Activated T-cell treated with anti-CD3 and anti-CD28 coated beads, Interleukin-2, amount 50 U/mL, for 72 hours (primary cell): Measurements from ENCODE around the gene ZNF330. TPM values are rescaled to one million over a fixed set of nuclear protein-coding genes. Genes with fewer than 3 reads are reported as not detected.

ENCODE experiments used
- ATAC-seq, 2 donors: fragments of 150-1000 bp; cut with Tn5 transposase; replicated peaks in 1 of 2; 2 replicates each; pipeline ENCODE4 v1.10.0; 2021; ENCODE audit warnings: moderate library complexity in 2 of 2, mild to moderate bottlenecking in 1 of 2
- DNase-seq, 2 donors: peaks; one replicate each; pipeline ENCODE4 v3.0.0; 2021 to 2022; ENCODE audit warnings: mixed read lengths in 1 of 2
- H3K27ac Mint-ChIP-seq: one replicate; pipeline ENCODE4 v1.8.0; 2022; ENCODE audit warnings: mild to moderate bottlenecking, moderate library complexity, mixed read lengths
- H3K27me3 Mint-ChIP-seq: one replicate; pipeline ENCODE4 v1.8.0; 2022; ENCODE audit warnings: low read depth, mixed read lengths
- H3K36me3 Mint-ChIP-seq, 2 donors: one replicate each; pipeline ENCODE4 v1.8.0; 2022; ENCODE audit warnings: mixed read lengths in 2 of 2, mild to moderate bottlenecking in 1 of 2; ENCODE audit not compliant: insufficient read depth in 2 of 2
- H3K4me1 Mint-ChIP-seq: one replicate; pipeline ENCODE4 v1.8.0; 2022; ENCODE audit warnings: low read depth, mixed read lengths
- H3K4me3 Mint-ChIP-seq, 2 donors: one replicate each; pipeline ENCODE4 v1.8.0; 2022; ENCODE audit warnings: mild to moderate bottlenecking in 2 of 2, mixed read lengths in 2 of 2, moderate library complexity in 2 of 2
- H3K9me3 Mint-ChIP-seq, 2 donors: one replicate each; pipeline ENCODE4 v1.8.0; 2022; ENCODE audit warnings: mixed read lengths in 2 of 2
- total RNA-seq, 2 donors: library from RNA; stranded (reverse); gene quantifications; one replicate each; pipeline ENCODE4 v1.2.3, GENCODE V29; 2022

The ZNF330 gene
- total RNA-seq, 2 donors from 2014 or later: 47.3 to 62.8 TPM

DNA sequence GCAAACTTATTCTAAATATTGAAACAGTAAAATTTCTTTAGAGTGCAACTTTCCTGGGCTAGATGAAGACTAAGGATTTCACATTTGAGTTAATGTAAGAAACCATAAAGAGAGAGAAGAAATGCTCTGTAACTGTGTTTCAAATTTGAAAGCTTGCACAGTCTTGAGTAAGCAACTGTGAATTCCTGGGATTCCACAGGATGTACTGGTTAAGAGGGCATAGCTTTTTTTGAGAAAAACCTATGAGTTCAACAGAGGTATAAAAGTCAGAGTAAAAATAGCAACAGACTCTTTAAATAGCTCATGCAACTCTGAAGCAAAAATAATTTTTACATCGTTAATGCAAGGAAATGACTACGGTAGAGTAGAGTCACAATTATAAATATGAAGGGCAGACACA, 25.5 kb downstream of the ZNF330 start:
- Mint-ChIP-seq H3K4me3 (peak overlapping the region in 1 of 2 donors; percentile 6), H3K9me3 (no peaks in the 10 kb centered on the region), H3K36me3 (no peaks in the 10 kb centered on the region), H3K27ac (no peak overlapping the region), H3K27me3 (no peaks in the 10 kb centered on the region), H3K4me1 (no peaks in the 10 kb centered on the region)
- ATAC-seq: peak in 1 of 2 donors; percentile 33
- no peak for DNase-seq

DNA sequence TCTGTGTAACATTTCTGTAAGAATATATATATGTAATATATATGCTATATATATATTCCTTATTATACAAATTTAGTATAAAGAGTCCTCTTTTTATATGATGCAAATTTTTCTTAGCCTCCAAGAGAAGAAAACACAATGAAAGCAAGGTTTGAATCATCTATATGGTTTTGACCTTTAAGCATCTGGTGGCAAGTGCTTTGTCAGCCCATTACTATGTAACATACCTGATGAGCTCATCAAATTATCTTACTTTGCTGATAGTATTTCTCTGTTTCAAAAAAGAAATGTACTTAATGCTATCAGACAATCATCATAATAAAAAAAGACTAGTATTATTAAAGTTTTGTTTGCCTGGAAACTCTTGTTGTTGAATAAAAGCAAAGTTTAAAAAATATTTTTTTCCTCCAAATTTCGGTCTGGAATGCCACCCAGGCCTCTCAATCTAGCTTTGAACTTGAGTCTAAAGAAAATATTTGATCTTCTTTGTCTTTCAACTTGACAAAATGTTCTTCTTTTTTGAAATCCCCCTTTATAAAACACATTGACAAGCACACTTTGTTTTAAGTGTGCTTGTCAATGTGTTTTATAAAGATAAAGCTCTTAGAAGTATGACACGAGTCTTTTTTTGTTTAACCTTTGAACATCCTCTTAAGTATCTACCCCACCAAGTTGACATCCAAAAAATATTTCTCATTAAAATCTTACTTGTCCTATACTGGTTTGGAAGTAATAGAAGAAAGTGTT, 26.2 kb downstream of the ZNF330 start:
- Mint-ChIP-seq H3K4me1 (no peaks in the 10 kb centered on the region), H3K9me3 (no peaks in the 10 kb centered on the region), H3K27me3 (no peaks in the 10 kb centered on the region), H3K27ac (no peak overlapping the region), H3K36me3 (no peaks in the 10 kb centered on the region), H3K4me3 (no peak overlapping the region)
- no peak for DNase-seq
- peak in 1 of 2 donors; percentile 49 for ATAC-seq

GRCh38 chr4:141247430-141247780, 26.7 kb downstream of the ZNF330 start:
- H3K36me3 Mint-ChIP-seq: no peaks in the 10 kb centered on the region
- ATAC-seq (no peak), DNase-seq (no peak)
- no peaks in the 10 kb centered on the region for H3K27me3 Mint-ChIP-seq
- H3K4me1 Mint-ChIP-seq: no peaks in the 10 kb centered on the region
- no peak overlapping the region for H3K27ac Mint-ChIP-seq
- H3K9me3 Mint-ChIP-seq: no peaks in the 10 kb centered on the region
- H3K4me3 Mint-ChIP-seq: no peak overlapping the region

DNA sequence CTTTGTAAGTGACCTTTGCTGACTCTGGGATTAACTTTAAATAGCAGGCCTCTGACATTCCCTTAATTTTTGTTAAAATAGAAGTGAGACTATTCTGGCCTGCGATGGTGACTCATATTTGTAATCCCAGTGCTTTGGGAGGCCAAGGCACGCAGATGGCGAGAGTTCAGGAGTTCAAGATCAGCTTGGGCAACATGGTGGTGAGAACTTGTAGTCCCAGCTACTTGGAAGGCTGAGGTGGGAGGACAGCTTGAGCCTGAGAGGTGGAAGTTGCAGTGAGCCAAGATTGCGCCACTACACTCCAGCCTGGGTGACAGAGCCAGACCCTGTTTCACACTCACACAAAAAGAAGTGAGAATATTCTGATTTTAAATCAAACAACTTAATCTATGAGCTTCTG, 27.3 kb downstream of the ZNF330 start:
- Mint-ChIP-seq H3K4me3 (no peak overlapping the region), H3K27ac (no peak overlapping the region), H3K9me3 (no peaks in the 10 kb centered on the region), H3K27me3 (no peaks in the 10 kb centered on the region), H3K36me3 (no peaks in the 10 kb centered on the region), H3K4me1 (no peaks in the 10 kb centered on the region)
- no peak for DNase-seq
- ATAC-seq: no peak

GRCh38 chr4:141248486-141248885, 27.8 kb downstream of the ZNF330 start:
- no peak for DNase-seq
- H3K4me1 Mint-ChIP-seq: no peaks in the 10 kb centered on the region
- no peaks in the 10 kb centered on the region for H3K27me3 Mint-ChIP-seq
- H3K9me3 Mint-ChIP-seq: no peaks in the 10 kb centered on the region
- no peak for ATAC-seq
- H3K27ac Mint-ChIP-seq: no peak overlapping the region
- no peak overlapping the region for H3K4me3 Mint-ChIP-seq
- no peaks in the 10 kb centered on the region for H3K36me3 Mint-ChIP-seq

DNA sequence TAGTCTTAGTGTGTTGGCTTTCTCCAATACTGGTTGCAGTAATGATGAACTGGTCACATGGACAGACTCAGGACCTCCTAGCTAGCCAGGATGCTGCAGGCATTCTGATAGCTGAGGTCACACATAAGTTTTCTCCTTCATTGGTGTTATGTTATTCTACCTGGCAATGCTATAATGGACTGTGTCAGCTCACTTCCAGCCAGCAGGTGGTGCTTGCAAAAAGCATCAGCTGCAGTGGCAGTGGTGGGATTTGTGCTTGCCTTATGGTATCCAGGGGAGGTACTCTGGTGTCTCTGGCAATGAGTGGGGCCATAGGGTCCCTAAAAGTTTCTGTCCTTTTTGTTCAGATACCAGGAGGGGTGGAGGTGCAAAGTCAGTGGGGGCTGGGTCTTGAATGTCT, 33.6 kb downstream of the ZNF330 start:
- ATAC-seq: no peak
- Mint-ChIP-seq H3K4me1 (no peaks in the 10 kb centered on the region), H3K27me3 (peaks cover 19% of the 10 kb centered on the region)

DNA sequence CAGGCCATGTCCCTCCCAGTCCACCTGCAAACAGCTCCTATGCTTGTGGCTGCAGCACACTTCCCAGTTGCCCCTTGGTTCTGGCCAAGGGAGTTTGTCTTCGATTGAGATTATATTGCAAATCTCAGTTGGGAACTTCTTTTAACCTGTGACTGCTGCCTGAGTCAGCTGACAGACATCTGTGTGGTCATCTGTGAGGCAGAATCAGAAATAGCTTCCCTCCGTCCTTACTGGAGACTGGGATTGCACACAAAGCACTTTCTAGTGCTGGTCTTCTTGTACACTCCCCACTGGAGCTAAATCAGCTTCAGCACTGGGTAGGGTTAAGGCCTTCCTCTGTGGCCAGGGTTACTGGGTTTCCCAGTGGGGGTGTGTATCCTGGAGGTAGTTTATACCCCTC, 34.3 kb downstream of the ZNF330 start:
- DNase-seq (no peak), ATAC-seq (no peak)
- Mint-ChIP-seq H3K27me3 (peaks cover 19% of the 10 kb centered on the region), H3K9me3 (no peaks in the 10 kb centered on the region), H3K4me1 (no peaks in the 10 kb centered on the region), H3K27ac (no peak overlapping the region), H3K36me3 (no peaks in the 10 kb centered on the region), H3K4me3 (no peak overlapping the region)

More for the DNA sequence above, 33.6 kb downstream of the ZNF330 start:
- Mint-ChIP-seq H3K27ac (no peak overlapping the region), H3K9me3 (no peaks in the 10 kb centered on the region), H3K4me3 (no peak overlapping the region), H3K36me3 (no peaks in the 10 kb centered on the region)
- no peak for DNase-seq

- ATAC-seq: no peak
- no peak overlapping the region for H3K27ac Mint-ChIP-seq
- no peak for DNase-seq
- H3K27me3 Mint-ChIP-seq: peaks cover 19% of the 10 kb centered on the region
- H3K4me3 Mint-ChIP-seq: no peak overlapping the region
- no peaks in the 10 kb centered on the region for H3K4me1 Mint-ChIP-seq
- H3K36me3 Mint-ChIP-seq: no peaks in the 10 kb centered on the region
- H3K9me3 Mint-ChIP-seq: peaks cover 0 to 1% of the 10 kb centered on the region in 2 donors
These were observed 37.9 kb downstream of the ZNF330 start for GRCh38 chr4:141258558-141258957.

- H3K27me3 Mint-ChIP-seq: no peaks in the 10 kb centered on the region
These were observed 55.1 kb downstream of the ZNF330 start for GRCh38 chr4:141275834-141276233.

DNA sequence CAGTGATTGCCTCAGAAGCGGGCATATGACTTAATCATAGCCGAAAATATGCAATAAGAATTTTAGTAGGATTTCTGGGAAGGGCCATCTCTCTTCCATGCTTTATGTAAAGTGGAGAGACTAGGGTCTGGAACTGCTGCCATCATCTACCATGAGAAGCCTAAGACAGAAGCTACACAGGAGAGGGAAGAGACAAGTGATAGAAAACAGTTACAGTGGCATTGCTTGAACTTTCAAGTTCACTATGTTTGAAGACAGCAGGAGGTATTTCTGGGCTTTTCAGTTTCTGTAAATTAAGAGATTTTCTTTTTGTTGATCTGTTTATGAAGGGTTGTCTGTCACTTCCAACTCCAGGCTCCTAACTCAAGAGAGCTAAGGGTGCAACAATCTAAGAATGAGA, 62.5 kb downstream of the ZNF330 start:
- Mint-ChIP-seq H3K36me3 (no peaks in the 10 kb centered on the region), H3K9me3 (no peaks in the 10 kb centered on the region), H3K27me3 (peaks cover 6% of the 10 kb centered on the region), H3K4me3 (no peak overlapping the region), H3K4me1 (no peaks in the 10 kb centered on the region), H3K27ac (no peak overlapping the region)
- no peak for ATAC-seq
- DNase-seq: no peak

More at GRCh38 chr4:141275834-141276233, 55.1 kb downstream of the ZNF330 start:
- H3K4me3 Mint-ChIP-seq: no peak overlapping the region
- ATAC-seq: no peak
- no peak overlapping the region for H3K27ac Mint-ChIP-seq
- peaks cover 0 to 2% of the 10 kb centered on the region in 2 donors for H3K9me3 Mint-ChIP-seq
- no peaks in the 10 kb centered on the region for H3K4me1 Mint-ChIP-seq
- no peak for DNase-seq
- no peaks in the 10 kb centered on the region for H3K36me3 Mint-ChIP-seq

- peaks cover 10% of the 10 kb centered on the region for H3K27me3 Mint-ChIP-seq
- ATAC-seq: no peak
- no peaks in the 10 kb centered on the region for H3K4me1 Mint-ChIP-seq
- no peaks in the 10 kb centered on the region for H3K9me3 Mint-ChIP-seq
- H3K27ac Mint-ChIP-seq: no peak overlapping the region
- no peak overlapping the region for H3K4me3 Mint-ChIP-seq
- DNase-seq: no peak
- peaks cover 0 to under 1% of the 10 kb centered on the region in 2 donors for H3K36me3 Mint-ChIP-seq
These were observed 62.9 kb downstream of the ZNF330 start for GRCh38 chr4:141283563-141283962.

Other genes with a start within 250 kb of the ZNF330 start
- gene RNF150, start 87.4 kb upstream of the ZNF330 start, total RNA-seq: under 1 TPM; 0.10 to 0.46 TPM